SU-DHL-6 (cell line): ENCODE results near the gene STK16.

Experiments
- CTCF ChIP-seq: fragments of 200-600 bp; sonication (generic); IDR thresholded peaks from one replicate; pipeline ENCODE4 v1.5.1; 2017; ENCODE audit warnings: antibody characterized with exemption, mild to moderate bottlenecking, low read length, moderate library complexity; ENCODE audit not compliant: insufficient read depth, poor library complexity, severe bottlenecking
- EZH2phosphoT487 ChIP-seq: fragments of 200-600 bp; sonication (generic), shearing (Covaris generic); conservative IDR thresholded peaks from 2 replicates; pipeline ENCODE4 v1.6.1; 2018; ENCODE audit warnings: mild to moderate bottlenecking, antibody characterized with exemption, low read length, moderate library complexity, mixed read lengths

- TF ChIP-seq CTCF: no peak
- TF ChIP-seq EZH2phosphoT487: no peak
These were observed 40.7 kb upstream of the STK16 start for GRCh38 chr2:219204425-219205164.
